OCI-LY1 (cell line): ENCODE measurements around the gene RPS14.

Experiments
- H2AFZ ChIP-seq: fragments of 200-600 bp; sonication (generic), shearing (Covaris generic); 2 replicates; pipeline ENCODE4 v1.6.0; 2014; ENCODE audit warnings: antibody characterized with exemption, mild to moderate bottlenecking, low read length
- H3F3A ChIP-seq: fragments of 200-600 bp; sonication (generic), shearing (Covaris generic); 2 replicates; pipeline ENCODE4 v1.6.0; 2014; ENCODE audit warnings: mild to moderate bottlenecking, antibody characterized with exemption, low read length, moderate library complexity; ENCODE audit not compliant: insufficient read depth
- H3K27ac ChIP-seq: fragments of 200-600 bp; sonication (generic); 2 replicates; pipeline ENCODE4 v1.5.1; 2014; ENCODE audit warnings: low read length, mixed run types, mild to moderate bottlenecking, low read depth; ENCODE audit not compliant: poor library complexity, severe bottlenecking
- H3K27me3 ChIP-seq: fragments of 200-600 bp; sonication (generic); 2 replicates; pipeline ENCODE4 v1.6.0; 2014; ENCODE audit warnings: antibody characterized with exemption, mild to moderate bottlenecking, low read length, moderate library complexity; ENCODE audit not compliant: insufficient read depth
- H3K36me3 ChIP-seq: fragments of 200-600 bp; sonication (generic); 2 replicates; pipeline ENCODE4 v1.6.1; 2014; ENCODE audit warnings: mild to moderate bottlenecking, antibody characterized with exemption, low read length, moderate library complexity, mixed read lengths; ENCODE audit not compliant: insufficient read depth
- H3K4me1 ChIP-seq: fragments of 200-600 bp; sonication (generic); 2 replicates; pipeline ENCODE4 v1.5.1; 2014; ENCODE audit warnings: mild to moderate bottlenecking, low read length, moderate library complexity; ENCODE audit not compliant: insufficient read depth, severe bottlenecking
- H3K4me2 ChIP-seq: fragments of 200-600 bp; sonication (generic), shearing (Covaris generic); 2 replicates; pipeline ENCODE4 v1.6.1; 2014; ENCODE audit warnings: low read length
- H3K4me3 ChIP-seq: fragments of 200-600 bp; sonication (generic); 2 replicates; pipeline ENCODE4 v1.5.1; 2014; ENCODE audit warnings: low read length, low read depth, mild to moderate bottlenecking, mixed read lengths; ENCODE audit not compliant: poor library complexity, severe bottlenecking
- H3K79me2 ChIP-seq: fragments of 200-600 bp; shearing (Covaris generic); 2 replicates; pipeline ENCODE4 v1.6.1; 2016; ENCODE audit warnings: mixed run types, low read length, mixed read lengths; ENCODE audit not compliant: insufficient read depth
- H3K9ac ChIP-seq: fragments of 200-600 bp; sonication (generic), shearing (Covaris generic); 2 replicates; pipeline ENCODE4 v1.6.1; 2014; ENCODE audit warnings: mild to moderate bottlenecking, low read length, mixed read lengths
- H3K9me2 ChIP-seq: fragments of 200-600 bp; sonication (generic), shearing (Covaris generic); 2 replicates; pipeline ENCODE4 v1.6.1; 2014; ENCODE audit warnings: low read depth, mild to moderate bottlenecking, low read length, mixed read lengths
- H3K9me3 ChIP-seq: fragments of 200-600 bp; shearing (Covaris generic); 2 replicates; pipeline ENCODE4 v1.6.1; 2014; ENCODE audit warnings: low read length, mixed read lengths
- H4K20me1 ChIP-seq: fragments of 200-600 bp; sonication (generic), shearing (Covaris generic); 2 replicates; pipeline ENCODE4 v1.6.0; 2016; ENCODE audit warnings: mild to moderate bottlenecking, low read length; ENCODE audit not compliant: insufficient read depth
- CTCF ChIP-seq: fragments of 200-600 bp; sonication (generic), shearing (Covaris generic); IDR thresholded peaks from 2 replicates; pipeline ENCODE4 v1.5.1; 2017; ENCODE audit warnings: mild to moderate bottlenecking, antibody characterized with exemption, low read length, moderate library complexity, mixed read lengths
- EZH2 ChIP-seq: fragments of 200-600 bp; sonication (generic), shearing (Covaris generic); IDR thresholded peaks from 2 replicates; pipeline ENCODE4 v1.8.0; 2017; ENCODE audit warnings: borderline replicate concordance, mixed run types, mild to moderate bottlenecking, antibody characterized with exemption, low read length, moderate library complexity, mixed read lengths

Gene RPS14

GRCh38 chr5:150440948-150441812 is 8.4 kb downstream of the RPS14 start:
- Histone ChIP-seq H3K9me3 (no peaks in the 10 kb centered on the region), H4K20me1 (no peaks in the 10 kb centered on the region), H3K27ac (no peak overlapping the region), H3F3A (peaks cover 3% of the 10 kb centered on the region; the same call in 1 of the 2 replicates), H2AFZ (no peak overlapping the region), H3K36me3 (peaks cover 35% of the 10 kb centered on the region), H3K9me2 (no peaks in the 10 kb centered on the region), H3K79me2 (no peaks in the 10 kb centered on the region), H3K27me3 (no peaks in the 10 kb centered on the region), H3K4me1 (no peaks in the 10 kb centered on the region), H3K4me2 (no peak overlapping the region), H3K9ac (no peak overlapping the region), H3K4me3 (no peak overlapping the region)
- no peak for TF ChIP-seq CTCF
- no peak for TF ChIP-seq EZH2

DNA sequence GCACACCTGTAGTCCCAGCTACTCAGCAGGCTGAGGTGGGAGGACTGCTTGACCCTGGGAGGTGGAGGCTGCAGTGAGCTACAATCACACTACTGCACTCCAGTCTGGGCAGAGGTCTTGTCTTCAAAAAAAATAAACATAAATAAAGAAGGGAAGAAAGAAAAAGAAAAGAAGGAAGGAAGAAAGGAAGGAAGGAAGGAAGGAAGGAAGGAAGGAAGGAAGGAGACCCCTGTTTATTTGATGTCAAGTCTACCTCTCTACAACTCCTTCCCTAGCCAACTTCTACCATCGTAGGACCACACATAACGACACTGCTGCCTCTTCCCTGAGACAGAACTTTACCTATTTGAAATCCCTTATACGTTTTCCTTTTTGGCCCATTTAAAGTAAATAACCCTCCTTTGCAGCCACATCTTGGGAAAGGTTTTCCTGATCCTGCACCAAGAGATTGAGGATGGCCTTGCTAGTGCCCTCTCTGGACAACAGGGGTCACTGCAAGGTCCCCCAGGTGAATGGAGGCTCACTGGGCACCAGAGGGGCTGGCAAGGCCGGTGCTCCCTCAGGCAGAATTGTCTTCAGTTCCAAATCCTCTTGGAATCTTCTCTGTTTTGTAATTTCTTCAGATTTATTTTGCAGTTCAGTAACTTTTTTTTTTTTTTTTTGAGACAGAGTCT is 10.5 kb downstream of the RPS14 start:
- H3K27me3 ChIP-seq: no peaks in the 10 kb centered on the region
- no peak overlapping the region for H3K9ac ChIP-seq
- H3K4me1 ChIP-seq: no peaks in the 10 kb centered on the region
- no peak overlapping the region for H3K4me2 ChIP-seq
- H3K27ac ChIP-seq: no peak overlapping the region
- no peaks in the 10 kb centered on the region for H3K9me3 ChIP-seq
- no peaks in the 10 kb centered on the region for H4K20me1 ChIP-seq
- peaks cover 14% of the 10 kb centered on the region for H3K36me3 ChIP-seq
- H3K9me2 ChIP-seq: no peaks in the 10 kb centered on the region
- no peaks in the 10 kb centered on the region for H3K79me2 ChIP-seq
- no peak overlapping the region for H2AFZ ChIP-seq
- H3F3A ChIP-seq: peaks cover 3% of the 10 kb centered on the region; the same call in 1 of the 2 replicates
- TF ChIP-seq EZH2 (no peak), CTCF (peak; percentile 50)
- no peak overlapping the region for H3K4me3 ChIP-seq

- no peak overlapping the region for H3K4me3 ChIP-seq
- H3K4me1 ChIP-seq: no peaks in the 10 kb centered on the region
- no peaks in the 10 kb centered on the region for H3F3A ChIP-seq
- no peak overlapping the region for H3K9ac ChIP-seq
- H2AFZ ChIP-seq: no peak overlapping the region
- H4K20me1 ChIP-seq: no peaks in the 10 kb centered on the region
- H3K36me3 ChIP-seq: no peaks in the 10 kb centered on the region
- TF ChIP-seq CTCF (peak; percentile 89), EZH2 (no peak)
- H3K79me2 ChIP-seq: no peaks in the 10 kb centered on the region
- H3K27me3 ChIP-seq: no peaks in the 10 kb centered on the region
- H3K4me2 ChIP-seq: no peak overlapping the region
- no peaks in the 10 kb centered on the region for H3K9me3 ChIP-seq
- no peaks in the 10 kb centered on the region for H3K9me2 ChIP-seq
- H3K27ac ChIP-seq: no peak overlapping the region
Observed at GRCh38 chr5:150436141-150436680, 13.3 kb downstream of the RPS14 start.
